Activated CD4-positive, alpha-beta T cell treated with anti-CD3 and anti-CD28 coated beads, Interleukin-2, Interleukin-4, amounts not matched to agents 100 ng/mL and 50 ng/mL, durations not matched to agents 16 hours and 8 hours (primary cell): ENCODE data around the gene GLYATL3.
"Not testable (repeated sequence)": the region's sequence is repeated elsewhere in the genome, so short reads cannot be mapped to it uniquely, and the experiment has no call there.

Experiments
- DNase-seq: peaks from one replicate; pipeline ENCODE4 v3.0.0-alpha.2; 2020; ENCODE audit warnings: low spot score

GLYATL3 gene

GRCh38 chr6:49499623-49500022 lies at the start of gene GLYATL3:
TSS of gene GLYATL3 (plus strand) at chr6:49499923. CDS start at chr6:49511991, 12,068 bp downstream.
- no peak for DNase-seq

DNA sequence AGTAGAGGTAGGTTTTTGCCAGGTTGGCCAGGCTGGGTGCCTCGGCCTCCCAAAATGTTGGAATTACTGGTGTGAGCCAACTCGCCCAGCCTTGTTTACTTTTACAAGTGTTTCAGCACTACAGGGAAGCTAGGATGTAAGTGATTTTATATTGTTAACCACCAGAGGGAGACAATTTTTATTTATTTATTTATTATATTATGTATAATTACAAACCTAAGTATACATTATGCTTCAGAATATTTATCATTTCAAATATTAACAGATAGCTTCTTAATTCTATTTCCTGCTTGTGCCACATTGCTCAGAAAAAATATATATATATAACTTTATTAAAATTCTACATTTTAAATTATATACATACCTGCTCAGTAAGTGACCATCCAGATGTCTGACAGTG lies 46.5 kb upstream of the GLYATL3 start:
- DNase-seq = no peak

GRCh38 chr6:49454787-49455709 lies 44.7 kb upstream of the GLYATL3 start:
- DNase-seq = peak; percentile 6

GRCh38 chr6:49457771-49458170 lies 42.0 kb upstream of the GLYATL3 start:
- no peak for DNase-seq

- no peak for DNase-seq
Measured at GRCh38 chr6:49462071-49462470, 37.7 kb upstream of the GLYATL3 start.

DNA sequence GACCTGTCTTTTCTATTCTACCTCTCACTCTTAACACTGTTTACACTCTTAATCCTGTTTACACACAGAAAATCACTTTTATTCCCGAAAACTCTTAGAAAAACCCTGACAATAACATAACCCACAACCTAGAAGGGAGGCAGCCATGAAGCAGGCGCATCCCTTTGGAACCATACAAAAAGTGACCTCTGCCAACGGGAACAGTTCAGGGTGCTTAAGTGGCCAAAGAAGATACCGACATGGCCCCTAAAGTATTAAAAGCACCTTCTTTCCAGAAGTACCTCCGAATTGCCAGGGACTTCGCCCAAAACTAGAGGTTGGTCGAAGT lies 37.2 kb upstream of the GLYATL3 start:
- no peak for DNase-seq

GRCh38 chr6:49462927-49463611 lies 36.7 kb upstream of the GLYATL3 start, which contains the start of the genes CENPQ and MMUT:
TSS of gene CENPQ (plus strand) at chr6:49463370. CDS start at chr6:49470177, 6,807 bp downstream.
TSS of gene MMUT (minus strand) at chr6:49463253. CDS start at chr6:49459466, 3,787 bp downstream.
- DNase-seq = peak; percentile 96

DNA sequence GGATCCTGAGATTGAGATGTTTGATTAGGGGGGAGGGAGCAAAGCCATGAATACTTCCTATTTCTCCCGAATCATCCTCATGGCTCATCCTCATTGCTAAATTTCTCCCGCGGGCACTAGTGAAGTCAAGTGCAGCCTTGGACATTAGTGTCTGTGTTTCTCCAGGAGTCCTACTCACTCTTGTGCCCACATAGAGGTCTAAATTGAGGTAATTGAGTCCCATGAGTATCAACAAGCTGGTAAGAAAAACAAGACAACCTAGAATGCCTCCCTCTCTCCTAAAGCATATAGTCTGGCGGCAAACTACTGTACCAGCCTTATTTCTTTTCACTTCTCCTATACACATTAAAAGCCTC lies 36.1 kb upstream of the GLYATL3 start:
- DNase-seq = no peak

GRCh38 chr6:49464691-49465090 lies 35.0 kb upstream of the GLYATL3 start:
- DNase-seq = no peak

GRCh38 chr6:49468042-49468441 lies 31.7 kb upstream of the GLYATL3 start:
- DNase-seq = no peak

DNA sequence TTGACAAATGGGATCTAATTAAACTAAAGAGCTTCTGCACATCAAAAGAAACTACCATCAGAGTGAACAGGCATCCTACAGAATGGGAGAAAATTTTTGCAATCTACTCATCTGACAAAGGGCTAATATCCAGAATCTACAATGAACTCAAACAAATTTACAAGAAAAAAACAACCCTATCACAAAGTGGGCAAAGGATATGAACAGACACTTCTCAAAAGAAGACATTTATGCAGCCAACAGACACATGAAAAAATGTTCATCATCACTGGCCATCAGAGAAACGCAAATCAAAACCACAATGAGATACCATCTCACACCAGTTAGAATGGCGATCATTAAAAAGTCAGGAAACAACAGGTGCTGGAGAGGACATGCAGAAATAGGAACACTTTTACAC lies 23.2 kb upstream of the GLYATL3 start:
- not testable (repeated sequence) for DNase-seq

DNA sequence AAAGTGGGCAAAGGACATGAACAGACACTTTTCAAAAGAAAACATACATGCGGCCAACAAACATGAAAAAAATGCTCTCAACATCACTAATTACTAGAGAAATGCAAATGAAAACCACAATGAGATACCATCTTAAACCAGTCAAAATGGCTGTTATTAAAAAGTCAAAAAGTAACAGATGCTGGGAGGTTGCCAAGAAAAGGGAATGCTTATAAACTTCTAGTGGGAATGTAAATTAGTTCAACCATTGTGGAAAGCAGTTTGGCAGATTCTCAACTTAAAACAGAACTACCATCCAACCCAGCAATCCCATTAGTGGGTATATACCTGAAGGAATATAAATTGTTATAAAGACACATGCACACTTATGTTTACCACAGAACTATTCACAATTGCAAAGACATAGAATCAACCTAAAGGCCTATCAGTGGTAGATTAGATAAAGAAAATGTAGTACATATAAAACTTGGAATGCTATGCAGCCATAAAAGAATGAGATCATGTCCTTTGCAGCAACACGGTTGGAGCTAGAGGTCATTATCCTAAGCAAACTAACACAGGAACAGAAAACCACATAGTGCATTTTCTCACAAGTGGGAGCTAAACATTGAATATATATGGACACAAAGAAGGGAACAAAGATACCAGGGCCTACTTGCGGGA lies 20.3 kb upstream of the GLYATL3 start:
- DNase-seq = no peak

DNA sequence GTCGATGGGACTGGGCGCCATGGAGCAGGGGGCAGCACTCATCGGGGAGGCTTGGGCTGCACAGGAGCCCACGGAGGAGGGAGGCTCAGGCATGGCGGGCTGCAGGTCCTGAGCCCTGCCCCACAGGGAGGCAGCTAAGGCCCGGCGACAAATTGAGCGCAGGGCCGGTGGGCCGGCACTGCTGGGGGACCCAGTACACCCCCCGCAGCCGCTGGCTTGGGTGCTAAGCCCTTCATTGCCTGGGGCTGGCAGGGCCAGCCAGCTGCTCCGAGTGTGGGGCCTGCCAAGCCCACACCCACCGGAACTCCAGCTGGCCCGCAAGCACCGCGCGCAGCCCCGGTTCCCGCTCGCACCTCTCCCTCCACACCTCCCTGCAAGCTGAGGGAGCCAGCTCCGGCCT lies 17.9 kb upstream of the GLYATL3 start:
- DNase-seq = not testable (repeated sequence)

DNA sequence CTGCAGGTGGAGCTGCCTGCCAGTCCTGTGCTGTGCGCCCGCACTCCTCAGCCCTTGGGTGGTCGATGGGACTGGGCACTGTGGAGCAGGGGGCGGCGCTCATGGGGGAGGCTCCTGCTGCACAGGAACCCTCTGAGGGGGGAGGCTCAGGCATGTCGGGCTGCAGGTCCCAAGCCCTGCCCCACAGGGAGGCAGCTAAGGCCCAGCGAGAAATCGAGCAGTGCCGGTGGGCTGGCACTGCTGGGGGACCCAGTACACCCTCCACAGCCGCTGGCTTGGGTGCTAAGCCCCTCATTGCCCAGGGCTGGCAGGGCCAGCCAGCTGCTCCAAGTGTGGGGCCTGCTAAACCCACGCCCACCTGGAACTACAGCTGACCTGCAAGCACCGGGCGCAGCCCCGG lies 16.3 kb upstream of the GLYATL3 start:
- not testable (repeated sequence) for DNase-seq

DNA sequence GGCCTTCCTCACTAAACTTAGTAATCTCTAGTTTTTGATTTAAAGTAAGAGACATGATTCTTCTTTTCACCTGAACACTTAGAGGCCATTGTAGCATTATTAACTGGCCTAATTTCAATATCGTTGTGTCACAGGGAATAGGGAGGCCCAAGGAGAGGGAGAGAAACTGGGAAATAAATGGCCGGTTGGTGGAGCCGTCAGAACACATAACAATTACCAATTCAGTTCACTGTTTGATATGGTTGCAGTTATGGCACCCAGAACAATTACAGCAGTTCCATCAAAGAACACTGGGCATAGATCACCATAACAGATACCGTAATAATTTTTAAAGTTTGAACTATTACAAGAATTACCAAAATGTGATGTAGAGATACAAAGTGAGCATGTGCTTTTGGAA lies 9.1 kb upstream of the GLYATL3 start:
- no peak for DNase-seq

DNA sequence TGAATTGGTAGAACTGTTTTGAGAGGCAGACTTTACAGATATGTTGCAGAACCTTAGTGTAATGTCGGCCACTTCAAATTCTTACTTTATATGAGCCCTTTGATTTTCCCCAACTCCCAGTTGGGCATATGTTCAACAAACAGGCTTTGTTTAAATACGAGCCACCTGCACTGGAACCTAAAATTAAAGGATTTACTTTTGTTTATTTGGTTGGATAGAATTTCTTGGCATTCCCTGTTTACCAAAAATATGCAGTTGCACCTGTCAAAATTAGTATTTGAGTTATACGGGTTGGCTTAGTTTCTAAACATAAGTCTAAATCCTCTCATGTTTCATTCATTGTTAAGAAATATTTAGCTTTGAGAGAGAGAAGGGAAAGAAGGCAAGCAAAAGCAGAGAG lies 2.4 kb upstream of the GLYATL3 start:
- no peak for DNase-seq

DNA sequence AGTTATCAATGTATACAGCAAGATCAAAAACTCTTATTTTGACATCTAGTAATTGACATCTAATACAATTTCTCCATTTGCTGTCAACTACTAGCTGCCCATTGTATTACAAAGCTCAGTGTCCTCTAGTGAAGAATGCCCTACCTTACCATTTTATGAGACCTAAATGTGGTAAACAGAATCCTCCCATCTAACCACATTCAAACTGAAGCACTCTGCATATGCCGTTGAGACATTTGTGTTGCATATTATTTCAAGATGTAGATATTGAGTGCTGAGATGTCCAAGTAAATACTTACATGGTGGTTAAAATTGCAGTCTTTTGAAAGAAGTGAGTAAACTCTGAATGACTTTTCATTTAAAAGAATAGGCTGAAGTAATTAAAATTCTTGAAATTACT lies 597 bp upstream of the GLYATL3 start:
- DNase-seq = no peak

DNA sequence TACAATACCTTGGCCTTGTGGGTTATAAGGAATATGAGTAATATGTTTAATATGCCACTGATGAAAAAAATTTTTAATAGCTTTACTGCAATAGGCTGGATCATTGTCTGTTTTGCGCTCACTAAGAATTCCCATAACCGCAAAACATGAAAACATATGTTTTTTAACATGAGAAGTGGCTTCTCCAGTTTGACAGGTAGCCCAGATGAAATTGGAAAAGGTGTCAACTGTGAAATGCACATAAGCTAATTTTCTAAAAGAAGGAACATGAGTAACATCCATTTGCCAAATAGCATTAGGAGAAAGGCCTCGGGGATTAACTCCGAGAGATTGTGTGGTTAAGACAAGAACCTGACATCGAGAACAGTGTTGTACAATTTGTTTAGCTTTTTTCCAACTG lies 4.9 kb downstream of the GLYATL3 start:
- no peak for DNase-seq

- no peak for DNase-seq
Measured at GRCh38 chr6:49506569-49507111, 6.9 kb downstream of the GLYATL3 start.

DNA sequence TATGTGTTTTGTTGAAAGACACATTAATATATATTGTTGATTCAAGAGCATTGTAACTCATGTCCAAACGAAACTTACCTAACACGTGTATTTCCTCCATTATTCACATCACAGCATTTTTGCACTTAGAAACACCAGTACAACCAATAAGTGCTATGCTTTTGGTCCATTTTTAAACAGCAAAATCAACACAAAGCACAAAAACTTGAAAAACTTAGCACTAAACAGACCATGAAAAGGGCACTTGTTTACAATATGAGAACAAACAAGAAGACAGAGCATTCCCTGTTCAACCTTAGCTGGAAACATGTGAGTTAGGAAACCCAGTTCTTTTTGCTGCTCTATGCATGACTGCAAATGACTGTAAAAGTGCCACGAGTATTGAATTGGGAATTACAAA lies 9.6 kb downstream of the GLYATL3 start:
- no peak for DNase-seq

- no peak for DNase-seq
Measured at GRCh38 chr6:49513153-49513989, 13.6 kb downstream of the GLYATL3 start.
